ENCODE results near the gene SKIL.

SKIL gene

GRCh38 chr3:170420307-170420821 is 62.8 kb downstream of the SKIL start:
- no peak for TF ChIP-seq CTCF (IDR thresholded peaks at IDR 0.05; ENCODE audit: insufficient read depth, missing control alignments)
- no peak for FAIRE-seq
- DNase-seq (ENCODE audit: insufficient read length, low spot score): no peak

GRCh38 chr3:170421111-170421641 is 63.7 kb downstream of the SKIL start:
- DNase-seq (ENCODE audit: insufficient read length, low spot score): no peak
- no peak for FAIRE-seq
- no peak for TF ChIP-seq CTCF (IDR thresholded peaks at IDR 0.05; ENCODE audit: insufficient read depth, missing control alignments)

- TF ChIP-seq CTCF (IDR thresholded peaks at IDR 0.05; ENCODE audit: insufficient read depth, missing control alignments): no peak
- FAIRE-seq: no peak
- no peak for DNase-seq (ENCODE audit: insufficient read length, low spot score)
Measured at GRCh38 chr3:170421758-170422157, 64.2 kb downstream of the SKIL start.

GRCh38 chr3:170423001-170423615 is 65.6 kb downstream of the SKIL start:
- FAIRE-seq (no peak), DNase-seq (ENCODE audit: insufficient read length, low spot score) (no peak)
- TF ChIP-seq CTCF (IDR thresholded peaks at IDR 0.05; ENCODE audit: insufficient read depth, missing control alignments): no peak

- DNase-seq (ENCODE audit: insufficient read length, low spot score): no peak
- no peak for TF ChIP-seq CTCF (IDR thresholded peaks at IDR 0.05; ENCODE audit: insufficient read depth, missing control alignments)
- FAIRE-seq: no peak
Measured at GRCh38 chr3:170424879-170425278, 67.4 kb downstream of the SKIL start.

- no peak for FAIRE-seq
- no peak for DNase-seq (ENCODE audit: insufficient read length, low spot score)
- no peak for TF ChIP-seq CTCF (IDR thresholded peaks at IDR 0.05; ENCODE audit: insufficient read depth, missing control alignments)
Measured at GRCh38 chr3:170425491-170426239, 68.2 kb downstream of the SKIL start.
